Stimulated activated CD4-positive, alpha-beta T cell treated with anti-CD3 and anti-CD28 coated beads, TNF-alpha, amount 100 ng/mL, for 4 hours (primary cell): ENCODE results near the gene COBLL1.
"Not testable (repeated sequence)": the region's sequence is repeated elsewhere in the genome, so short reads cannot be mapped to it uniquely, and the experiment has no call there.

Experiments used
- DNase-seq, 3 experiments: peaks; one replicate each; pipeline ENCODE4 v3.0.0-alpha.2; 2020; ENCODE audit warnings: low read depth in 3 of 3

The COBLL1 gene

DNA sequence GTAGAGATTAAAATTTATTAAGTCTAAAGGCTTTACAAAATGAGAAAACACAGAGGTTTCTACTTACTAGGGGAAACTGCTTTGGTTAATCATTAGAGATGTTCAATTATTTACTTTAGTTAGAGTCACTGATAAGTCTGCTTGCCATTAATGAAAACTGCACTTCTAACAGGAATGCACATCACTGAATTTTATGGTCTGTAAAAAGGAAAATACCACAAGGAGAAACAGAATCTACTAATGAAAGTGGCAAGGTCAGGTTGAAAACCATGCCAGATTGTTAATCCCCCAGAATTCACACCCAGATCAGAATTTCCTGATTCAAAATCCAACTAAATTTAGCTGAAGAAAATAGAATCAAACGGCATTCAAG, 129.9 kb downstream of the COBLL1 start:
- no peak for DNase-seq

GRCh38 chr2:164710837-164711765, 130.5 kb downstream of the COBLL1 start:
- no peak for DNase-seq

- not testable (repeated sequence) for DNase-seq
These were observed 131.3 kb downstream of the COBLL1 start for GRCh38 chr2:164710252-164710836.

GRCh38 chr2:164706522-164706921, 135.1 kb downstream of the COBLL1 start:
- no peak for DNase-seq

DNA sequence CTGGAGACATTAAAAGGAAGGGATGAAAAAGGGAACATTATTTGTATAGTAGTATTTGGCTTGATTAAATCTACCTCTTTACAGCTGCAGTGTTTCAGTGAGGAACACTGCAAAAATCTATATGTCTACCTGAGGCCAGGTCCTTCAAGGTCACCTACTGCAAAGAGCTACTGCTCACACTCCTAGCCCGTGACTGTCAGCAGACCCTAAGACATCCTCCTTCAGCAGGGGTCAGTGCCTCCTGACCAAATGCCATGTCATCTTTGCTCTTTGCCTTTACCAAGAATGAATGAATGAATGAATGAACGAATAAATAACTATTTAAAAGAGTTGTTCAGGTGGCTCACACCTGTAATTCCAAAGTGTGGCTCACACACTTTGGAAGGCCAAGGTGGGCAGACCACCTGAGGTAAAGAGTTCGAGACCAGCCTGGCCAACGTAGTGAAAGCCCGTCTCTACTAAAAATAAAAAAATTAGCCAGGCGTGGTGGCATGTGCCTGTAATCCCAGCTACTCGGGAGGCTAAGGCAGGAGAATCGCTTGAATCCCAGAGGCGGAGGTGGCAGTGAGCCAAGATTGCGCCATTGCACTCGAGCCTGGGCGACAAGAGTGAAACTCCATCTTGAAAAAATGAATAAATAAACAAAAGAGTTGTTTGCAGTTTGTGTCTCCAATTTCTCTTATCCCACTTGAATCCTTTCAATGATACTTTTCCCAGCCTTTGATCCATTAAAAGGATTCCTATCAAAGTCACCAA, 136.0 kb downstream of the COBLL1 start:
- DNase-seq, result no peak

DNA sequence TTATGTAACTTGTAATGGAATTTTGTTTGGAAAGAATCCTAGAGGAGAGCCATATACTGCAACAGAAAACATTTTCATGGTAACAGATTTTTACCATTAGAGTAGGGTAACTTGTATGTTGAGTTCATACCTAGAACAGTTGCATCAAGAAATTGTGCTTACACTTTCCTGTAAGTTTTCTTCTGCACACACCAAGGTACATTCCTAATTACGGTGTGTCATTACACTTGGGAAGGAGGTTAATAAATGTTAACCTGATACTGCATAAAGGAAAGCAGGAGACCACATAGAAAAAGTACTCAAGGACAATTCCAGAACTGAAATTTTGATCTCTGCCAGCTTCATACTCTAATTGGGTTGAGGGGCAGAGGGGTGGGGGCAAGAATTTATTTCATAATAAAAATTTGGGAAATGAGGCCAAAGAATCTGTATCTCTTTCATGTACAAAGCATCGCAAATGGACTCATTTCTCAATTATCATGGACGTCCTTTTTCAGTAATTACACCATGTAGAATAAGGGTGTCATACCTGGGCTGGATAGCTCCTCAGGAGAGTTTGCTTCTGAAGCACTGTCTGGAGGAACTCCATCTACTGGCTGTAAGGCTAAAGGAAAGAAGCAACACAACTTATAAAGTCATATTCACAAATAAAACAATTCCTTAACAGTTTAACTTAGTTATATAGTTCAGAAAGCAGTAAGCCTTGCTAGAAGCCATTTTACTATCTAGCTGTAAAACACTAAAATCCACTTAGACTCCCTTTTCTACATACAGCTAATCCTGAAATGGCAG, 137.5 kb downstream of the COBLL1 start:
- DNase-seq, result no peak

GRCh38 chr2:164701565-164701964, 140.1 kb downstream of the COBLL1 start:
- DNase-seq, result no peak

DNA sequence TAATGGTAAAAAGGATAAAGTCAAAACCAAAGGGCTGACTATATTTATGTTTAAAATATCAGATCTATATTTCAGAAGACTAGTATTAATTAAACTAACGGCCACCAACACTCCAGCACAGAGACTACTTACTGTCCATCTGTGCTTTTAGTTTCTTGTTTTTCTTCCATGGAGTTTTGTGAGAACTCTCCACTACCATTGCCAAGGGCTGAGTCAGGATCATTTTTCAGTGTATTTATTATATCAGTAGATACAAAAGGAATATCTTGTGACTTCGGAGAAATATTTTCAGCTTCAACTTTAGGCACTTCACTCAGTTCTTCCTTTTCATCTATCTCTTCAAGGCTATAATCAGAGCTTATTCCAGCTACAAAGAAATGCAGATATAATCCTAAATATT, 141.2 kb downstream of the COBLL1 start:
- no peak for DNase-seq

- DNase-seq, result no peak
These were observed 143.7 kb downstream of the COBLL1 start for GRCh38 chr2:164697688-164698461.

GRCh38 chr2:164696634-164697033, 145.0 kb downstream of the COBLL1 start:
- no peak for DNase-seq

DNA sequence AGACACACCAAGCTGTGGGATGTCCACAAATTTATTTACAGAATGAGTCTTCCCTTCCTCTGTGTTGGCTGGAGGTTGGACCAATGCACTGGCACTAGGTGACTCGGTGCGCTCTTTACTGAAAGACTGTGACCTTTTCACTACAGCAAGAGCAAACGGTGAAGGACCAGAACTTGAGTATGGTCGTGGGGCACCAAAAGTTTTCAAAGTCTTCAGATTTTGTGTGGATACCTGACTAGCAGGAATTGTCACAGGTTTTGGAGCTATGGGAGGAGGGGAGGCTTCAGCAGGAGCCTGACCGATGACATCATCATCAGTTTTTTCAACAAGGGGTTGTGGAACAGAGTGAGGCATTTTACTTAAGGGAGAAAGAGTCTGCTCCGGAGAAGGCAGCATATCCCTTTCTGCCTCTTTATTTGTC, 147.3 kb downstream of the COBLL1 start:
- no peak for DNase-seq

DNA sequence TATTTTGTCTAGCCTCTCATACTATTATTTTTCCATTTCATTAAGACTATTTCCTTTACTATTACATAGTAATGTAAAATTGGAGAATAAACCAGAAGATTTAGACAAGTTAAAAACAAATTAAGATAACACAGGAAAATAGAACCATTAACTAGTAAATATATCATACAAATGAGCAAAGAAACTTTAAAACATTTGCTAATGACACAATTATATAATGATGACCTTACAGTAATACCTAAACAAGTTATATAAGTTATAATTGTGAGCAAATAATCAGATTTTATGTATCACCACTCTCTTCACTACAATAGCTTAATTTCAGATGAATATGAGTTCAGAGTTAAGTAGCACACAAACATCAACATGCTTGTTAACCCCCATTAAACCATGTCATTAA, 147.8 kb downstream of the COBLL1 start:
- no peak for DNase-seq

GRCh38 chr2:164693390-164693789, 148.2 kb downstream of the COBLL1 start:
- no peak for DNase-seq

- no peak for DNase-seq
These were observed 148.7 kb downstream of the COBLL1 start for GRCh38 chr2:164692958-164693357.

DNA sequence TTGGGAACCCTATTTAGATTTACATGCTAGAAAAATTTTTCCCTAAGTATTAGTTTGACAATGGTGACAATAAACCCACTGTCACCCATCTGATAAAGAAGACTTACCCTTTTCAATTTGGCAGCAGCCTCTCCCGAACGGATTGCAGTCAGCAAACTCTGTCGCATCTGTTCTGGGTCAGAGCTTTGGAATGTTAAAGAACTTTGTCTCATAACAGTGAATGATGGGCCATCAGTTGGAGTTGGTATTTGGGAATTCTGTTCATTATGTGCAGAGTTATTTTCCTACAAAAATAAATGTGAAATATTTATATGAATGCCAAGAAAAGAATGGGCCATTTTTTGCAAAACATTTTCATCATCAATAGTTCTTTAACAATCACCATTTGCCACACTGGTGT, 149.5 kb downstream of the COBLL1 start:
- DNase-seq, result no peak

DNA sequence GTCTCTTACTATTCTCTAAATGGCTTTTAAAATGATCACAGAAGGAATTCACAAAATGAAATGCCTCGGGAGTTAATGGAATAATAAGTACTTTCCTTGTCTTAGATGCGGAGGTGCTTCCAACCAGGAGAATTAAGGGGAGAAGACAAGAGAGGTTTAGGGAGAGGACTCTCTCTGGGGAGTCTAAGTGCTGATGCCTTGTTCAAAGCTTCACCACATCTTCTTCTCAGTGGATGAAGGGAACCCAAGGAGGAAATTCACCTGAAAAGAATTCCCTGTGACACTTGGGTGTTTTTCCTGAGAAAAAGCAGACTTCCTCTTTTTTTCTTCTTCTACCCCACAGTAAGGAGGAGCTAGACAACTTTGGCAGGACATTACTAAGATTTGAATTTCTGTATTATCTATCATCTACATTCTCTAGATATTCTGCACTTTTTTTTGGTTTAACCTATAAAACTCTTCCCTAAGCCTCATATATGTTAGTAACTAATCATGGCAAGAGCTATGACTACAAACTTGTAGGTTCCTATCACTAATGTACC, 150.2 kb downstream of the COBLL1 start:
- no peak for DNase-seq

DNA sequence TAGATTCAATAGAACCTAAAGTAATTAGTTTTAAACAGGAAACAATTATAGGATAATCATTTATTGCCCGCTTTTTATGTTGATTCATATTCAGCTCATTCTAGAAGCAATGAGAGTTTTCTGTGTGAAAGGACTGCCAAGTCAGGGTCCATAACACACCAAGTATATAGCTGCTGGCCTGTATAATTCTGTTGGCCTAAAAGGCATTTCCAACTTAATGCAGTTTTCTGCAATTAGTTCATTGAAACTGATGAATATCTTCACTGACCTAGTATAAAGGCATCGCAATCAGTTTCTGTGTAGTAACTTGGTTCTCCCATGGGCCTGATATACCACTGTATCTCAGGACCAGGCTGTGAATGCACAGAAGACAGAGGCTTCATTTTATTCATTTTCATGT, 151.3 kb downstream of the COBLL1 start:
- DNase-seq, result no peak

DNA sequence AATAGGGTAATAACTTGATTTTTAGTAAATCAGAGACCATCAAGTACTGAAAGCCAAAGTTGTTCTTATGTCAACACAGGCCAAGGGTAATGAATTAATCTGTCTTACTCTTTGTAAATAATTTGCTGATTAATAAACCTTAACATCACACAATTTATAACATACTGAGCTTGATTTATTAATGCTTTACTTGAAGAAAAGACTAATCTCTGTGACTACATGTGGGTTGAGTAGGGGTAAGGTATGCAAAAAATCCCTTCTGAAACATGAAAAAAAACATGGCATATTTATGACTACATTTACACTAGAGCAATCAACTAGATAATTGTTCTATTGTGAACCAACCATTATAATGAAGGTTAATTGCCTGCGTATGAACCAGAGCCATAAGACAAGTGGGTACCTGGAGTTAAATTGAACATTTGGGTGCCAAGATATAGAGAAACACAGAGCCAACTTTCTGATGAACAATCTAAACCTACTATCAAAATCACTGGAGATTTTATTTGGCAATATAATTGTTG, 152.7 kb downstream of the COBLL1 start:
- no peak for DNase-seq

- DNase-seq, result no peak
These were observed 160.6 kb downstream of the COBLL1 start for GRCh38 chr2:164681009-164681408.

DNA sequence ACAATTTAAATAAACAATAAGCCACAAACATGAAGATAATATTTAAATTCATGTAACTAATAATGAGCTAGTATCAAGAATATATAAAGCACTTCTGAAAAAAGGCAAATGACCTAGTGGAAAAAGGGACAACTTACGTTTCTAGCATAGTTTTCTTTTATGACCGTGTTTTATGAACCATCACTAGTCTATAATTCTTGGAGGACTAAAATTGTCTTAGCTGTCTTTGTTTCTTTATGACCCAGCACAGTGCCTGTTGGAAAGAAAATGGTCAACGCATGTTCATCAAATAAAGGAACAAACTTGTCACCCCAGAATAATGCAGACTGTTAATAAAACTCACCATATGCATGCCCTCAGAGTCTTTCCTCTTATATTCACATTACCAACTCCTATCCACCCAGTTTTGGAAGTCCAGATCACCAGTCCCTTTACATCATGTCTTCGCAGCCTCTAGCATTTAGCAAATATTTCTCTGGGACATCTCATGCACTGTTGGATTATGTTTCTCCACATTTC, 162.9 kb downstream of the COBLL1 start:
- DNase-seq, result no peak
